Activated naive CD8-positive, alpha-beta T cell treated with anti-CD3 and anti-CD28 coated beads, Interleukin-2, amount 50 U/mL, for 24 hours (primary cell): ENCODE measurements around the gene ST6GALNAC2.

ENCODE experiments used
- ATAC-seq: fragments of 150-1000 bp; cut with Tn5 transposase; one replicate; pipeline ENCODE4 v1.10.0; 2021
- DNase-seq: peaks from one replicate; pipeline ENCODE4 v3.0.0; 2021
- H3K27ac Mint-ChIP-seq: one replicate; pipeline ENCODE4 v1.8.0; 2021; ENCODE audit warnings: mild to moderate bottlenecking, mixed read lengths
- H3K27me3 Mint-ChIP-seq: one replicate; pipeline ENCODE4 v1.8.0; 2021; ENCODE audit warnings: mixed read lengths
- H3K36me3 Mint-ChIP-seq: one replicate; pipeline ENCODE4 v1.8.0; 2021; ENCODE audit warnings: low read depth, mixed read lengths
- H3K4me1 Mint-ChIP-seq: one replicate; pipeline ENCODE4 v1.8.0; 2021; ENCODE audit warnings: mixed read lengths
- H3K4me3 Mint-ChIP-seq: one replicate; pipeline ENCODE4 v1.8.0; 2021; ENCODE audit warnings: mild to moderate bottlenecking, moderate library complexity, mixed read lengths
- H3K9me3 Mint-ChIP-seq: one replicate; pipeline ENCODE4 v1.8.0; 2021; ENCODE audit warnings: mixed read lengths

ST6GALNAC2 gene

DNA sequence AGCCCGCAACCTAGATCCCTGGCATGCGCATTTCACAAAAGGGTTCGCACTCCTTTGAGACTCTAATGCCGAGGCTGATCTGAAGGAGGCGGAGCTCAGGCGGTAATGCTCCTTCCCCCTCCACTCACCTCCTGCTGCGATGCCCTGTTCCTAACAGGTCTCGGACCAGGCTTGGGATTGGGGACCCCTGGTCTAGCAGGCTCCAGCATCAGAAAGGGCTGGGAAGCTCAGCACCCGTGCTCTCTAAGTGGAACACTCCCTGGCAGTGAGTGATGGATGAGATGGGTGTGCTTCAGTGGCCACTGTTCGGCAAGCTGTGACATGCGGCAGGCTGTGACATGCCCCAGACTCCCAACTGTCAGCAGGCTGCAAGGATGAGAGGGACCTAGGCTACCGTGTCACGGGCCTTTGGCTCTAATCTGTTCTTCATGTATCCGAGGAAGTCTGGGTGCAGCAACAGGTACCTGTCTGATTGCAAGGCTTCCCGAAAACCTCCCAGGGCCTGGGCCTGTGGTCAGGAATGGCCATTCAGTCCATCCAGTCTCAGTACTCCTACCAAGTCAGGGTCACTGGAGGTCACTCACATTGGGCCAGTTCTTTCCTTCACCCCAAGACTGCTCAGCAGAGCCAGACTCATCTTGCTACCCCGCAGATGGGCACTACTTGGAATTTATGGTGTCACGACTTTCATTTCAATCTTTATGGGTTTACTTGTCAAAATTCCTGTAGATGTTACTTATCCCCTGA is 1.3 kb upstream of the ST6GALNAC2 start:
- DNase-seq (no peak), ATAC-seq (no peak)
- no peak overlapping the region for H3K4me3 Mint-ChIP-seq
- no peak overlapping the region for H3K27ac Mint-ChIP-seq
- H3K36me3 Mint-ChIP-seq, result no peaks in the 10 kb centered on the region
- H3K27me3 Mint-ChIP-seq, result peaks cover 57% of the 10 kb centered on the region
- H3K4me1 Mint-ChIP-seq, result peaks cover 12% of the 10 kb centered on the region
- H3K9me3 Mint-ChIP-seq, result no peaks in the 10 kb centered on the region

DNA sequence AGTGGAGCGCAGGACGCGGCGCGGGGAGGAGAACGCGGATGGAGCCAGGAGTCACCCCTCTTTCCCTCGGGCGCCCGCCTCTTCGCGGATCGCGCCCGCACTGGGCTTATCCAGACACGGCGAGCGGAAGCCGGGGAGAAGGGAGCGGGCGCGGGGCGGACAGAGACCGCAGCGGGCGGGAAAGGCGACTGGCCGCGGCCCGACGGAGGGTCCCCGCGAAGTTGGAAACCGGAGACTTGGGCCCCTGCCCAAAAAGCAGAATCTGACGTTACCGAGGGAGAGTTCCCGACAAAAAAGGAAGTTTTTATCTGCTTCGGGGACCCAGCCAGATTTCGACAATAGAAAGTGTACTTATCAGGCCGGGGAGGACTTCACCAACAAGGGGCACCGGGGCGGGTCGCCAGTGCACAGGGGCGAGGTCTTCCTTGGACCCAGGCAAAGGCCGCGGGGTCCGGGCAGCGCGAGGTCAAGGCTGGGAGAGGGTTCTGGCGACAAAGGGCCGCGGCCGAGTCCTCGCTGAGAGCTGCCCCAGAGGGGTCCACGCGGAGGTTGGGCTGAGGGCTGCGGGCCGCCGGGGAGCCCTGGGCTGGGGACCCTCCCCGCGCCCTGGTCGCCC is 519 bp downstream of the ST6GALNAC2 start:
- Mint-ChIP-seq H3K36me3 (no peaks in the 10 kb centered on the region), H3K9me3 (no peaks in the 10 kb centered on the region), H3K27ac (no peak overlapping the region), H3K4me1 (peaks cover 12% of the 10 kb centered on the region), H3K4me3 (peak overlapping the region; percentile 63), H3K27me3 (peaks cover 54% of the 10 kb centered on the region)
- DNase-seq (no peak), ATAC-seq (no peak)

DNA sequence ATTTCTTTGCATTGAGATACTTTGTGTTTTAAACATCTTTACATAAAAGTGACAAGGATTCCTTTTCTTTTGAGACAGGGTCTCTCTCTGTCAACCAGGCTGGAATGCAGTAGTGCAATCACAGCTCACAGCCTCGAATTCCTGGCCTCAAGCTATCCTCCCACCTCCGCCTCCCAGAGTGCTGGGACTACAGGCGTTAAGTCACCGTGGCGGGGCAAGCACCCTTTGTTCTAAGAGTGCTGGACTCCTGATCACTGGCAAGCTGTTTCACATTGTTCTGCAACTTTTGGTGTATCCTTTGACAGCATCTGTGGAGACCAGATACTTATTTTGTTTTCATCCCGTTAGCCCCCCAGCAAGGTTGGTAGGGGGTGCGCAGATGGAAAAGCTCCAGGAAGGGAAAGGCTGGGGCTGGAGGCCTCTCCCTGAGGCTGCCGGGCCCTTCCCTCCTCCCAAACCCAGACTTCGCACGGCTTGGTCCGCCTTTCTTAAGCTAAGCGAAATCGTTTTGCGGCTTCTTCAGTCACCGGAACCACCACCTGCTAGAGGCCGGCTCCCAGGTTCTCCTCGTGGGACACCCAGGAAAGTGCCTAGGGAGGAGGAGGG is 1.1 kb downstream of the ST6GALNAC2 start:
- Mint-ChIP-seq H3K4me3 (peak overlapping the region; percentile 63), H3K27ac (no peak overlapping the region), H3K9me3 (no peaks in the 10 kb centered on the region), H3K36me3 (no peaks in the 10 kb centered on the region), H3K27me3 (peaks cover 52% of the 10 kb centered on the region), H3K4me1 (peaks cover 17% of the 10 kb centered on the region)
- no peak for DNase-seq
- ATAC-seq, result no peak

DNA sequence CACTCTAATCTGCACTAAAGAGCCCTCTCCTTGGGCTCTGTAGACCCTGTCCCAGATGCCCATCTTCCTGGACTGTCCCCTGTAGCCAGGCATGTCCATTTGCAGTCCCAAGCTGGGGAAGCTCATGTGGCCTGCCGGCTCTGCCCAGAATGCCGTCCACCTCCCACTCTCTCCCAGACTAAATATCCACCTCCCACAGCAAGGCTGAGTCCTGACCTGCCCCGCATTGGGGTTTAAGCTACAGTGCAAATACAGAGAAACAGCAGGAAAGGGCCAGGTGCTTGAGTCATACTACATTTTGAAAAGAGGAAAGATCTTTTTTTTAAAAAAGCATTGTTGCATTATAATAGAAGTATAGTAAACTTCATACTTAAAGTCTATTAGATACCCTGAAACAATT is 3.0 kb downstream of the ST6GALNAC2 start:
- no peak overlapping the region for H3K4me3 Mint-ChIP-seq
- peaks cover 37% of the 10 kb centered on the region for H3K27me3 Mint-ChIP-seq
- DNase-seq (no peak), ATAC-seq (no peak)
- no peaks in the 10 kb centered on the region for H3K9me3 Mint-ChIP-seq
- peaks cover 19% of the 10 kb centered on the region for H3K4me1 Mint-ChIP-seq
- H3K27ac Mint-ChIP-seq, result no peak overlapping the region
- H3K36me3 Mint-ChIP-seq, result no peaks in the 10 kb centered on the region

DNA sequence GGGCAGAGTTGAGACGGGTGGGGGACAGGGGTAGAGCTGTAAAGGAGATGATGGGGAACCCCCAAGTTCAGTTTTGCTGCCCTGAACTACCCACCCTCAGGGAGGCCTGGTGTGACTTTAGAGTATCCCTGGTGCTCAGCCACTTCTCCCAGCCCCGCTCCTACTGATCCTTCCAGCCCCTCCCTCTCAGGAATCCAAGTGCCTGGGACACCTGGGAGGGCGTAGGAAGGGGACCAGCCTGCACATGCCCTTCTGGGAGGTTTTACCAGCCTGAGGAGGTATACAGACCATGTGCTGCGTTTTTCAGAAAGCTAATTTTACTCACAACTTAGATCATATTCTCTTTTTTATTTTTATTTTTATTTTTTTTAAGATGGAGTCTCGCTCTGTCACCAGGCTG is 4.1 kb downstream of the ST6GALNAC2 start:
- Mint-ChIP-seq H3K27ac (no peak overlapping the region), H3K9me3 (no peaks in the 10 kb centered on the region), H3K36me3 (no peaks in the 10 kb centered on the region), H3K4me3 (no peak overlapping the region), H3K4me1 (peaks cover 15% of the 10 kb centered on the region), H3K27me3 (peaks cover 26% of the 10 kb centered on the region)
- DNase-seq (no peak), ATAC-seq (no peak)

DNA sequence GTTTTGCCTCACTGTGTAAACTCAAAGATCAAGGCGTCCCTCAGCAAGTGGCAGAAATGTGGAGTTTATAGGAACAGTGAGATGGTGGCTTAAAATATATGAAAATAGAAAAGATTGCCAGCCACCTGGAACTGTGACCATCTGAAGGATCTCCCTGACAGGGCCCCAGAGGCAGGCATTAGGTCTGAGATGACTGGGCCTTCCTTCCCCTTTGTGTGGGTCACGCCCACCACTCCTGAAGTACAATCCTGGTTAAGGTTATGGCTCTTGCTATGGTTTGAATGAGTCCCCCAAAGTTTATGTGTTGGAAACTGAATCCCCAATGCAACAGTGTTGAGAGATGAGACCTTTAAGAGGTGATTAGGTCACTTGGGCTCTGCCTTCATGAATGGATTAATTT is 6.4 kb downstream of the ST6GALNAC2 start:
- Mint-ChIP-seq H3K9me3 (no peaks in the 10 kb centered on the region), H3K27ac (no peak overlapping the region), H3K4me1 (peaks cover 7% of the 10 kb centered on the region), H3K4me3 (no peak overlapping the region), H3K36me3 (no peaks in the 10 kb centered on the region), H3K27me3 (peaks cover 12% of the 10 kb centered on the region)
- ATAC-seq (peak; percentile 75), DNase-seq (no peak)

DNA sequence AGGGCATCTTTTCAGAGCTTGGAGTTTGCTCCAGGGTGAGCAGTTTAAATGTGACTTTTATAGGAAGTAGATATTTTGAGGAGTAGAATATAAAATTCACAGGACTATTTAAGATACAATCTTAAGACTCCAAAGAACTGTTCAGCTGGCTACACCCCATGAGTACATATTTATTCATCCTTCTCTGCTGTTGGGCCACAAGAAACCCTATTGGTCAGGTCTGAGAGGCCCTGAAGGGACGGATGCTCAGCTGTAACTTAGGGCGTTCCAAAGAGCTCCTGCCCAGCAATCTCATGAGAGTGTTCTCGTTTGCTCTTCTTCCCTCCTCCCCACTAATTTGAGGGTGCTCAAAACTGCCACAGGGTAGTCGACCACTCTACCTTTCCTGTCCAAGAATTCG is 7.3 kb downstream of the ST6GALNAC2 start:
- Mint-ChIP-seq H3K36me3 (no peaks in the 10 kb centered on the region), H3K27me3 (peaks cover 5% of the 10 kb centered on the region), H3K4me3 (no peak overlapping the region), H3K27ac (no peak overlapping the region), H3K9me3 (no peaks in the 10 kb centered on the region), H3K4me1 (peaks cover 7% of the 10 kb centered on the region)
- ATAC-seq (no peak), DNase-seq (no peak)

DNA sequence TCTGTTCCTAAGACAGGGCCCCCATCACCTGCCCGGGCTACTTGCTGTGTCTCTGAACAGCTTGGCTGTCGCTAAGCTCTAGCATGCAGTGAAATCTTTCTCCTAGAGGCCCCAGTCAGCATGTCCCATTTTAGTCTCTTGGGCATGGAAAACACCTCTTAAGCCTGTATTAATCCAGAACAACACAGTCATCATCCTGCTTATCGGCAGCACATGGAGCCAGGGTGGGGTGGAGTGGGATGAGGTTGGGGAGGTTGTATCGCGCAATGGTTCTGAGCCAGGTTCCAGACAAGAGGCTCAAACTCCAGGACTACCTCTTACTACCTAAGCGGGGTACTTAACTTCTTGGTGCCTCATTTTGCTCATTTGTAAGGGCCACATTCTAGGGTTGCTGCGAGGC is 7.8 kb downstream of the ST6GALNAC2 start:
- Mint-ChIP-seq H3K27me3 (peaks cover 4% of the 10 kb centered on the region), H3K4me3 (no peak overlapping the region), H3K4me1 (peaks cover 7% of the 10 kb centered on the region), H3K36me3 (no peaks in the 10 kb centered on the region), H3K27ac (no peak overlapping the region), H3K9me3 (no peaks in the 10 kb centered on the region)
- no peak for DNase-seq
- no peak for ATAC-seq

DNA sequence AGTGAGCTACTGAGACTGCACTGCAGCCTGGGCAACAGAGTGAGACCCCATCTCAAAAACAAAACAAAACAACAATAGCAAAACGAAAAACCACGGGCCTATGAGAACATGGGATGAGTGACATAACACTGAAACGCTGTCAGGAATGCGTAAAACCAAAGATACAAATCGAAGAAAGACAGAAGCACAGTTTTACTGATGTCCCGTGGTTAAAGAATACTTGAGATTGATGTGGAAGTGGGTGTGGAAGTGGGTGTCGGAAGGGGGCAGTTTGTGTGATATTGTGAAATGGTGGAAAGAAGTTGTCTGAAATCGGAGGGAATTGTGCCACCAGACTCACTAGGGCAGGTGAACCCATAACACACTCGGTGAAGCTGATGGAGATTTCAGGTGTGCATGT is 9.5 kb downstream of the ST6GALNAC2 start:
- no peak for ATAC-seq
- Mint-ChIP-seq H3K36me3 (no peaks in the 10 kb centered on the region), H3K27ac (no peak overlapping the region), H3K4me1 (peaks cover 7% of the 10 kb centered on the region), H3K4me3 (no peak overlapping the region), H3K27me3 (no peaks in the 10 kb centered on the region), H3K9me3 (no peaks in the 10 kb centered on the region)
- DNase-seq, result no peak

DNA sequence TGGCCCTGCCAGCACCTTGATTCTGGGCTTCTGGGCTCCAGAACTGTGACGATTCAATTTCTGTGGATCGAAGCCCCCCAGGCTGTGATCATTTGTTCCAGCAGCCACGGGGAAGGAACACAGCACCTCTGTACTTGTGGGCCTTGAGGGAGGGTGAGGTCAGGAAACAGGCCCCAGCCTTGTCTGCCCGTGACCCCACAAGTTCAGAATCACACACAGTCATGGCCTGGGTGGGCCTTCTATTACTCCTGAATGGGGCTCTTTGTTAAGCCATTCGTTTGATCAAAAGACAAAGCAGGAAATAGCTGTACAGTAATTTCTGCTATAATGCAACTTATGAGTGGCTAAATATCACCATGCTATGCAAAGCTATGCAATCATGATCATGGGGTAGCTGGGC is 10.1 kb downstream of the ST6GALNAC2 start:
- H3K4me3 Mint-ChIP-seq, result no peak overlapping the region

DNA sequence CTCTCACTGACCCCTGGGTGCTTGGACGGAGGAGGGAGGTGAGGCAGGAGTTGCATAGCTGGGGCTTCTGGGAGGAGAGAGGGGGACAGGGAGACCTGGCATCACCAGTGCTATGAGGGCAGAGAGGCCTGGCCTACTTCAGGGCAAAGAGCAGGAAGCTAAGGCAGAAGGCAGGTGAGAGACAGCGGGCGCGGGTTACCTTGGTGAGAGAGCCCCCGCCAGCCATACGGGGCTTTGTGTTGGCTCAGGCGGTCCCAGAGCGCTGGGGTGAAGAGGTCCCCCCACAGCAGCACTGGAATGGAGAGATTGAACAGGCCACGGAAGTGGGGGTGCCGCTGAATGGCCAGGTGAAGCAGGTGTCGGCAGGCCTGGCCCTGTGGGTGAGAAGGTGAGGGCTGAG is 11.5 kb downstream of the ST6GALNAC2 start:
- H3K4me3 Mint-ChIP-seq, result no peak overlapping the region
- no peak overlapping the region for H3K27ac Mint-ChIP-seq
- H3K27me3 Mint-ChIP-seq, result no peaks in the 10 kb centered on the region
- no peaks in the 10 kb centered on the region for H3K36me3 Mint-ChIP-seq
- no peak for ATAC-seq
- H3K4me1 Mint-ChIP-seq, result no peaks in the 10 kb centered on the region
- DNase-seq, result no peak
- no peaks in the 10 kb centered on the region for H3K9me3 Mint-ChIP-seq

More for the DNA sequence above, 10.1 kb downstream of the ST6GALNAC2 start:
- no peak for ATAC-seq
- Mint-ChIP-seq H3K4me1 (peaks cover 7% of the 10 kb centered on the region), H3K9me3 (no peaks in the 10 kb centered on the region), H3K36me3 (no peaks in the 10 kb centered on the region), H3K27ac (no peak overlapping the region), H3K27me3 (no peaks in the 10 kb centered on the region)
- DNase-seq, result no peak

DNA sequence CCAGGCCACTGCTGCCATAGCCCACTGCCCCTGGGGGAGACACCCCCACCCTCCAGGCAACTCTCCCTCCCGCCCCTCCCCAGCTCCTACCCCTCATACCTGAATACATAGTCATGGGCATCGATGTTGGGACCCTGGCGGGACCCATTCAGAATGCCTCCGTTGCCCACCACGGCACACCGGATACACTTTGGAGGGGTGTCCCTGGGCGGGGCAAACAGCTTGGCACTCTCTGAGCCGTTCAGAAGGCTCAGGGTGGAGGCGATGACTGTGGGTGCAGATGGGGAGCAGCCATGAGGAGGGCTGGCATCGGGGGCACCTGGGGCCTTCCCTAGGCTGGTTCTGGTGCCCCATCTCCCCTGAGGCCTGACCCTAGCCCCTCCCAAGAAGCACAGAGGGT is 12.6 kb downstream of the ST6GALNAC2 start:
- H3K4me3 Mint-ChIP-seq, result no peak overlapping the region
- no peak for ATAC-seq
- no peaks in the 10 kb centered on the region for H3K36me3 Mint-ChIP-seq
- no peaks in the 10 kb centered on the region for H3K27me3 Mint-ChIP-seq
- H3K4me1 Mint-ChIP-seq, result peaks cover 4% of the 10 kb centered on the region
- no peaks in the 10 kb centered on the region for H3K9me3 Mint-ChIP-seq
- no peak for DNase-seq
- no peak overlapping the region for H3K27ac Mint-ChIP-seq

DNA sequence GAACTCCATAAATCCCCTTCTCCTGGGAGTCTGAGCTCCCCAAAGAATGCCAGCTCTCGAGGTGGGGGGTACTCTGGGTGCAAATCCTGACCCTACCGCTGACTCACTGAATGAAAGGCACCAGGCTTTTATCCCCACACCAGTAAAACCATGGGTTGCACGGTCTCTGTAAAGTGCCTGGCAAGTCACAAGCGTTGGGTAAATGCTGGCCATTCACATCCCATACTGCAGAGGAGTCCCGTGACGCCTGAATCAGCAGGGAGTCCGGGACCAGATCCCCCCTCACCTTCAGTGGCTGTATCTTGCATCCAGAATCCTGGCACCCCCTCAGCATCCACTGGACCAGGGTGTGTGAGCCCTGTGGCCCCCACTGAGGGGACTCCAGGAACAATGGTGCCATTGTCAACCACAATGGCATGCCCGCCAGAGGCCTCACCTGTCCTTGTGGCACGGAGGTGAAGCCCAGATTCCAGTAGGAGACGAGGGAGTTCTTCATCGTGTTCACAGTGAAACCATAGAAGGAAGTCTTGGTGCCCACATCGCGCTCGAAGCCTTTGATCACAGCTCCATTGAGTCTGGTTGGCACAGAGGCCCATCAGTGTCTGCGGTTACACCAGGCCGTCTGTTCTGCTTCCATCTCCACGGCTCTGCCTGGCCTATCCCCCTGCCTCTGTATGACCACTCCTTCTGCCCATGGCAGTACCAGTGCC is 13.3 kb downstream of the ST6GALNAC2 start:
- no peak overlapping the region for H3K4me3 Mint-ChIP-seq
- DNase-seq, result no peak
- H3K27ac Mint-ChIP-seq, result no peak overlapping the region
- H3K4me1 Mint-ChIP-seq, result peaks cover 9% of the 10 kb centered on the region
- H3K9me3 Mint-ChIP-seq, result no peaks in the 10 kb centered on the region
- no peaks in the 10 kb centered on the region for H3K36me3 Mint-ChIP-seq
- ATAC-seq, result no peak
- H3K27me3 Mint-ChIP-seq, result no peaks in the 10 kb centered on the region

DNA sequence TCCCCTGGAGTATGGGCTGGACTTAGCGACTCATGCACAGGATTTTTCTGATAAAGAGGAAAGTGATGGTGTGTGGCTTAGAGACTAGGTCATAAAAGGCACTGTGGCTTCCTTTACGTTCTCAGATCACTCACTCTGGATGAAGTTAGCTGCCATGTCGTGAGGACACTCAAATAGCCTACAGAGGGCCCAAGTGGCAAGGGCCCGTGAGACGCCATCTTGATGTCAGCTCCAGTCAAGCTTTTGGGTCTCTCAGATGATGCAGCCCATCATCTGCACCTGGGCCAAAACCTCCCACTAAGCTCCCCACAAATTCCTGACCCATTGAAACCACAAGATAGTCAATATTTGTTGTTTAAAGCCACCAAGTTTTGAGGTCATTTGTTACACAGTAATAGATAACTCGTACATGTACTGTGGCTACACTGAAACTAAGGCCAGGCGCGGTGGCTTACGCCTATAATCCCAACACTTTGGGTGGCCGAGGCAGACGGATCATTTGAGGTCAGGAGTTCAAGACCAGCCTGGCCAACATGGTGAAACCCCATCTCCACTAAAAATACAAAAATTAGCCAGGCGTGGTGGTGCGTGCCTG is 14.7 kb downstream of the ST6GALNAC2 start:
- H3K4me1 Mint-ChIP-seq, result peaks cover 20% of the 10 kb centered on the region
- DNase-seq, result no peak
- no peak overlapping the region for H3K4me3 Mint-ChIP-seq
- no peak overlapping the region for H3K27ac Mint-ChIP-seq
- H3K9me3 Mint-ChIP-seq, result no peaks in the 10 kb centered on the region
- H3K27me3 Mint-ChIP-seq, result no peaks in the 10 kb centered on the region
- H3K36me3 Mint-ChIP-seq, result peaks cover 9% of the 10 kb centered on the region
- ATAC-seq, result no peak
